ENCODE results near the gene MAGOHB.

The MAGOHB gene

DNA sequence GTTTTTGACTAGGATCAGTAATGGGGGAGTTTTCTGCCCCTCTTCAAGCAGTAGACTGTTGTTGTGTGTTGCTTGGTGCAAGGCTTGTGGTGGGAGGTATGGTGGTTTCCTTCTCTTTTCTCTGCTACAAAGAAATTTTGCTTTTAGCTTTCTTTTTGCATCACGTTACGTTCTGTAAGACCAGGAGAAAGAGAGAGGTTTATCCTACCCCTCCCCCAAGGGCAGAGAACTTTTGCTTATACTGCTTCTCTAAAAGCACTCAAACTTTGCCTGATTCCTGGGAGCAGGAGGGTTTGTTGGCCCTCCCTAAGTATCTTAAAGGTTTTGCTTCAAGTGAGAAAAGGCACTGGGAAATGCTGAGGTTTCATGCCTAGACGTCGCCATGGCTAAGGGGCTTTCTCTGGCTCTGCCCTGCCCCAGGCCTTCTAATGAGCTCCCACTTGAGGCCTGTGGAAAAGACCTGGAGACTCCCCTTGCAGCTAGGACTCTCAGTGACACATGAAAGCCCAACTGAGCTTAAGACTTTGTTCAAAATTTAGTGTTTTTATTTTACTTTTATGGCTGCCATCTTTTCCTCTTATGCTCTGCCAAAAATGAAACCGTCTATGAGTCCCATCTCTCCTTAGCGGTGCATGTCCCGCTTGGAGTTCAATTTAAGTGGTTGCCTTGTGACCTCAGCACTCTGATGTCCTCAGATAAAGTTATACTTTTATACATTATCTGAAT, 58.5 kb downstream of the MAGOHB start:
- DNase-seq = no peak

DNA sequence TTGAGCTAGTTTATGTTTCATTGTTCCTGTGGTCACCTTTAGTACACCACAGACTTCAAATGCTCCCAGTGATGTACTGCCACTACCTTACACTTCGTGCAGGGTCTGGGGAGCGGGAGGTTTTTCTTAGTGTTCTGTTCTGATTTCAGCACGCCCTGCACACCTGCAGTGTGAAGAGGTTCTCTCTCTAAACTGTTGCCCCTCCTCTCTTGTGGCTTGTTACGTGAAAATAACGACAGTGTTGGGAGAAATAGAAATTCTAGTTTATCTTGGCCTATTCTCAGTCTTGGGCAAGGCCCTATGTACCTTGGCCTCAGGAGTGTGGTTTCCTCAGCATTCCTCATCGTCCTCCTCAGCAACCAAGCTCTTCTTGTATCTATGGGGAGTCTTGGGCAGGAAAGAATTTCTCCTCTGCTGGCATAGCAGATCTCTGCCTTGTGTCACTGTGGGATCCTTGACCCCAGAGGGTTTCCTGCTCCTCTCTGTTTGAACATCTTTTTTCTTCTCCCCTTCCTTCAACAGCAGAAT, 59.1 kb downstream of the MAGOHB start:
- DNase-seq = no peak
